H9 (cell line): ENCODE measurements around the gene CLASP2. TPM values are rescaled to one million over a fixed set of nuclear protein-coding genes. Genes with fewer than 3 reads are reported as not detected.

Source experiments
- DNase-seq: peaks from one replicate; pipeline ENCODE4 v3.0.0-alpha.2; 2017
- H2AFZ ChIP-seq: one replicate; pipeline ENCODE4 v1.6.1; 2013; ENCODE audit warnings: mild to moderate bottlenecking, low read length, control low read depth, moderate library complexity
- H2AK5ac ChIP-seq: 2 replicates; pipeline ENCODE4 v1.6.1; 2013; ENCODE audit warnings: low read length, control low read depth, mixed read lengths; ENCODE audit not compliant: insufficient read length
- H2BK120ac ChIP-seq: one replicate; pipeline ENCODE4 v1.6.1; 2013; ENCODE audit warnings: low read depth, mild to moderate bottlenecking, low read length, control low read depth, inconsistent platforms; ENCODE audit not compliant: poor library complexity, severe bottlenecking
- H2BK12ac ChIP-seq: 2 replicates; pipeline ENCODE4 v1.6.1; 2013; ENCODE audit warnings: low read length, control low read depth, mixed read lengths, low read depth; ENCODE audit not compliant: insufficient read length
- H2BK15ac ChIP-seq: 2 replicates; pipeline ENCODE4 v1.6.1; 2013; ENCODE audit warnings: low read depth, low read length, control low read depth
- H2BK20ac ChIP-seq: one replicate; pipeline ENCODE4 v1.6.1; 2013; ENCODE audit warnings: low read depth, mild to moderate bottlenecking, low read length, control low read depth, inconsistent platforms; ENCODE audit not compliant: poor library complexity, severe bottlenecking
- H2BK5ac ChIP-seq: 2 replicates; pipeline ENCODE4 v1.6.1; 2013; ENCODE audit warnings: low read length, control low read depth, mixed read lengths; ENCODE audit not compliant: insufficient read length
- H3K14ac ChIP-seq: 2 replicates; pipeline ENCODE4 v1.6.1; 2013; ENCODE audit warnings: low read length, control low read depth; ENCODE audit not compliant: insufficient read depth
- H3K18ac ChIP-seq: 2 replicates; pipeline ENCODE4 v1.6.1; 2013; ENCODE audit warnings: low read depth, mild to moderate bottlenecking, mixed read lengths, low read length, control low read depth; ENCODE audit not compliant: insufficient read length
- H3K23ac ChIP-seq: 2 replicates; pipeline ENCODE4 v1.6.1; 2013; ENCODE audit warnings: low read length, control low read depth, mixed read lengths, low read depth; ENCODE audit not compliant: insufficient read length
- H3K23me2 ChIP-seq: 2 replicates; pipeline ENCODE4 v1.6.1; 2013; ENCODE audit warnings: low read depth, mild to moderate bottlenecking, mixed read lengths, low read length, control low read depth; ENCODE audit not compliant: insufficient read length, poor library complexity, severe bottlenecking
- H3K27ac ChIP-seq: 2 replicates; pipeline ENCODE4 v1.5.1; 2013; ENCODE audit warnings: low read length, control low read depth, mixed read lengths, low read depth; ENCODE audit not compliant: insufficient read length
- H3K27me3 ChIP-seq: 2 replicates; pipeline ENCODE4 v1.6.1; 2013; ENCODE audit warnings: low read length, control low read depth, inconsistent platforms; ENCODE audit not compliant: insufficient read depth
- H3K4ac ChIP-seq: 2 replicates; pipeline ENCODE4 v1.6.1; 2013; ENCODE audit warnings: low read depth, mild to moderate bottlenecking, control low read depth, inconsistent platforms, low read length, moderate library complexity
- H3K4me1 ChIP-seq: 2 replicates; pipeline ENCODE4 v1.6.1; 2013; ENCODE audit warnings: low read length, control low read depth, inconsistent platforms; ENCODE audit not compliant: insufficient read depth
- H3K4me2 ChIP-seq: 2 replicates; pipeline ENCODE4 v1.6.1; 2013; ENCODE audit warnings: low read length, control low read depth, mixed read lengths; ENCODE audit not compliant: insufficient read length, insufficient read depth
- H3K56ac ChIP-seq: 2 replicates; pipeline ENCODE4 v1.6.1; 2013; ENCODE audit warnings: low read depth, mild to moderate bottlenecking, mixed read lengths, low read length, control low read depth; ENCODE audit not compliant: insufficient read length
- H3K79me1 ChIP-seq: 2 replicates; pipeline ENCODE4 v1.6.1; 2013; ENCODE audit warnings: low read depth, mild to moderate bottlenecking, moderate library complexity, low read length, control low read depth, inconsistent platforms; ENCODE audit not compliant: insufficient read depth, poor library complexity, severe bottlenecking
- H3K79me2 ChIP-seq: 2 replicates; pipeline ENCODE4 v1.6.1; 2013; ENCODE audit warnings: low read length, control low read depth, inconsistent platforms; ENCODE audit not compliant: insufficient read depth
- H3K9ac ChIP-seq: 2 replicates; pipeline ENCODE4 v1.6.1; 2013; ENCODE audit warnings: low read length, control low read depth, mixed read lengths; ENCODE audit not compliant: insufficient read length; ENCODE audit errors: extremely low read depth
- H3K9me3 ChIP-seq: one replicate; pipeline ENCODE4 v1.6.1; 2013; ENCODE audit warnings: low read depth, low read length, inconsistent platforms; ENCODE audit not compliant: control insufficient read depth
- H3T11ph ChIP-seq: one replicate; pipeline ENCODE4 v1.6.1; 2013; ENCODE audit warnings: mild to moderate bottlenecking, low read length, control low read depth, inconsistent platforms
- H4K20me1 ChIP-seq: one replicate; pipeline ENCODE4 v1.6.1; 2013; ENCODE audit not compliant: control insufficient read depth, insufficient read length, insufficient read depth
- H4K5ac ChIP-seq: 2 replicates; pipeline ENCODE4 v1.6.1; 2013; ENCODE audit warnings: low read depth, mild to moderate bottlenecking, mixed read lengths, low read length, control low read depth; ENCODE audit not compliant: insufficient read length
- H4K8ac ChIP-seq: replicated peaks from 2 replicates; pipeline ENCODE4 v1.6.1; 2013; ENCODE audit warnings: low read length, control low read depth, mixed read lengths, low read depth; ENCODE audit not compliant: insufficient read length
- H4K91ac ChIP-seq: 2 replicates; pipeline ENCODE4 v1.6.1; 2013; ENCODE audit warnings: low read depth, mild to moderate bottlenecking, moderate library complexity, mixed read lengths, low read length, control low read depth; ENCODE audit not compliant: insufficient read length
- H3K27ac Mint-ChIP-seq, 3 experiments: 2 replicates in 2 of 3; 3 replicates in 1 of 3; pipeline ENCODE4 v1.8.0; 2020 to 2021; ENCODE audit warnings: mixed read lengths in 3 of 3, mild to moderate bottlenecking in 1 of 3, moderate library complexity in 1 of 3
- H3K27me3 Mint-ChIP-seq: 2 replicates; pipeline ENCODE4 v1.8.0; 2021; ENCODE audit warnings: low read depth, mild to moderate bottlenecking, moderate library complexity, mixed read lengths
- H3K36me3 Mint-ChIP-seq, 3 experiments: 2 replicates in 2 of 3; 3 replicates in 1 of 3; pipeline ENCODE4 v1.8.0; 2020 to 2021; ENCODE audit warnings: low read depth in 3 of 3, mixed read lengths in 3 of 3; ENCODE audit not compliant: insufficient read depth in 1 of 3
- H3K4me1 Mint-ChIP-seq, 2 experiments: 2 replicates each; pipeline ENCODE4 v1.8.0; 2020; ENCODE audit warnings: mixed read lengths in 2 of 2
- H3K4me3 Mint-ChIP-seq, 2 experiments: 2 replicates in 1 of 2; 3 replicates in 1 of 2; pipeline ENCODE4 v1.8.0; 2020 to 2021; ENCODE audit warnings: mild to moderate bottlenecking in 2 of 2, mixed read lengths in 2 of 2, moderate library complexity in 1 of 2
- H3K9me3 Mint-ChIP-seq, 2 experiments: 2 replicates in 1 of 2; 3 replicates in 1 of 2; pipeline ENCODE4 v1.8.0; 2020; ENCODE audit warnings: mild to moderate bottlenecking in 2 of 2, mixed read lengths in 2 of 2, moderate library complexity in 1 of 2
- WGBS: extraction: QIAGEN DNeasy Blood & Tissue Kit; methylation state at CpG from one replicate; pipeline ENCODE4 v1.1.7; 2013; ENCODE audit warnings: missing lambda C conversion rate, low lambda C conversion rate, mixed read lengths; ENCODE audit not compliant: insufficient read length; ENCODE audit errors: extremely low coverage; 5-methylcytosine and 5-hydroxymethylcytosine counted together
- total RNA-seq: library from RNA; stranded (reverse); gene quantifications from 2 replicates; pipeline ENCODE4 v1.2.1, GENCODE V29; 2021
- TF ChIP-seq, protein P1 (sequence below): fragments of 200-600 bp; sonication (generic); conservative IDR thresholded peaks from 3 replicates; pipeline ENCODE4 v1.8.0; 2021; ENCODE audit warnings: antibody characterized with exemption, mild to moderate bottlenecking

Gene CLASP2
- total RNA-seq, 1 experiment from 2014 or later = 60.5 TPM

DNA sequence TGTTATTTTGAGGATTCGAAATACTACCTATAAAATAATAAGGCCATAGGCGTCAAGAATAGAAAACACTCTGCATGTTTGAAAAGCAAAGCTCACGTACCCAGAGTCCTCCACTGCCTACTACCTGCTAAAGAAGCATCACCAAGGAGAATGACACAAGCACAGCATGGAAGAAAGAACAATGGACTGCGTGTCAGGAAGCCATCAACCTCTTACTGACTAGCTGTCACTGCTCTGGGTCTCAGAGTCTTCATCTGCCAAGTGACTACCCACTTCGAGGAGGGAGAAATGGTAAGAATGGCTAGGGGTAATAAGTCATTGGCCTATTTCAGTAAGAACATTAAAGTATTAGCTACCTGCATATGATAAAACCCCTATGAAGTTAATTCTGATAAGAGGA lies 49.4 kb downstream of the CLASP2 start:
- Histone ChIP-seq H2BK15ac (no peak overlapping the region), H4K91ac (no peak overlapping the region), H2BK5ac (no peak overlapping the region), H4K5ac (no peak overlapping the region), H3K4me2 (no peak overlapping the region), H3T11ph (no peak overlapping the region), H3K9ac (no peak overlapping the region), H3K18ac (no peak overlapping the region), H2AK5ac (no peak overlapping the region), H3K79me1 (no peaks in the 10 kb centered on the region), H3K27ac (no peak overlapping the region), H3K27me3 (no peaks in the 10 kb centered on the region), H2BK120ac (no peak overlapping the region), H3K4ac (no peak overlapping the region), H2BK20ac (no peak overlapping the region), H3K4me1 (no peaks in the 10 kb centered on the region), H3K23ac (no peak overlapping the region), H3K56ac (no peak overlapping the region), H3K14ac (no peak overlapping the region), H3K79me2 (no peaks in the 10 kb centered on the region), H4K8ac (no peak overlapping the region), H2AFZ (no peak overlapping the region), H2BK12ac (no peak overlapping the region), H3K9me3 (no peaks in the 10 kb centered on the region), H4K20me1 (no peaks in the 10 kb centered on the region), H3K23me2 (no peaks in the 10 kb centered on the region)
- Mint-ChIP-seq H3K4me3 (no peak overlapping the region), H3K27me3 (no peaks in the 10 kb centered on the region), H3K36me3 (peaks cover 29 to 44% (median 42%) of the 10 kb centered on the region in 3 experiments), H3K4me1 (peaks cover 4 to 5% of the 10 kb centered on the region in 2 experiments; a peak in 2 of 4 replicates), H3K9me3 (peaks cover 17 to 22% of the 10 kb centered on the region in 2 experiments), H3K27ac (no peak overlapping the region)
- TF ChIP-seq, protein P1, sequence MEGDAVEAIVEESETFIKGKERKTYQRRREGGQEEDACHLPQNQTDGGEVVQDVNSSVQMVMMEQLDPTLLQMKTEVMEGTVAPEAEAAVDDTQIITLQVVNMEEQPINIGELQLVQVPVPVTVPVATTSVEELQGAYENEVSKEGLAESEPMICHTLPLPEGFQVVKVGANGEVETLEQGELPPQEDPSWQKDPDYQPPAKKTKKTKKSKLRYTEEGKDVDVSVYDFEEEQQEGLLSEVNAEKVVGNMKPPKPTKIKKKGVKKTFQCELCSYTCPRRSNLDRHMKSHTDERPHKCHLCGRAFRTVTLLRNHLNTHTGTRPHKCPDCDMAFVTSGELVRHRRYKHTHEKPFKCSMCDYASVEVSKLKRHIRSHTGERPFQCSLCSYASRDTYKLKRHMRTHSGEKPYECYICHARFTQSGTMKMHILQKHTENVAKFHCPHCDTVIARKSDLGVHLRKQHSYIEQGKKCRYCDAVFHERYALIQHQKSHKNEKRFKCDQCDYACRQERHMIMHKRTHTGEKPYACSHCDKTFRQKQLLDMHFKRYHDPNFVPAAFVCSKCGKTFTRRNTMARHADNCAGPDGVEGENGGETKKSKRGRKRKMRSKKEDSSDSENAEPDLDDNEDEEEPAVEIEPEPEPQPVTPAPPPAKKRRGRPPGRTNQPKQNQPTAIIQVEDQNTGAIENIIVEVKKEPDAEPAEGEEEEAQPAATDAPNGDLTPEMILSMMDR = no peak
- no peak for DNase-seq
- WGBS = no CpG with 5 or more reads among the region's 5 CpGs
